CMK (cell line): Measurements from ENCODE around the gene ADAMTS2.
"Not testable (repeated sequence)": the region's sequence is repeated elsewhere in the genome, so short reads cannot be mapped to it uniquely, and the experiment has no call there.

Experiments
- DNase-seq: peaks from one replicate; pipeline ENCODE4 v3.0.0-alpha.2; 2010; ENCODE audit warnings: low read depth

The ADAMTS2 gene

GRCh38 chr5:179296150-179296821, 49.0 kb downstream of the ADAMTS2 start:
- no peak for DNase-seq

GRCh38 chr5:179295778-179296149, 49.5 kb downstream of the ADAMTS2 start:
- DNase-seq: no peak

- no peak for DNase-seq
Measured at GRCh38 chr5:179294891-179295777, 50.1 kb downstream of the ADAMTS2 start.

GRCh38 chr5:179294131-179294780, 51.0 kb downstream of the ADAMTS2 start:
- no peak for DNase-seq

GRCh38 chr5:179292681-179293635, 52.3 kb downstream of the ADAMTS2 start:
- no peak for DNase-seq

- no peak for DNase-seq
Measured at GRCh38 chr5:179292202-179292601, 53.1 kb downstream of the ADAMTS2 start.

- no peak for DNase-seq
Measured at GRCh38 chr5:179290681-179291540, 54.4 kb downstream of the ADAMTS2 start.

GRCh38 chr5:179289756-179290385, 55.4 kb downstream of the ADAMTS2 start:
- no peak for DNase-seq

- no peak for DNase-seq
Measured at GRCh38 chr5:179288809-179289185, 56.5 kb downstream of the ADAMTS2 start.

GRCh38 chr5:179288101-179288808, 57.0 kb downstream of the ADAMTS2 start:
- no peak for DNase-seq

GRCh38 chr5:179287631-179288030, 57.6 kb downstream of the ADAMTS2 start:
- no peak for DNase-seq

- DNase-seq: no peak
Measured at GRCh38 chr5:179287071-179287470, 58.2 kb downstream of the ADAMTS2 start.

GRCh38 chr5:179285776-179286162, 59.5 kb downstream of the ADAMTS2 start:
- not testable (repeated sequence) for DNase-seq

GRCh38 chr5:179284751-179285631, 60.3 kb downstream of the ADAMTS2 start:
- DNase-seq: no peak

- not testable (repeated sequence) for DNase-seq
Measured at GRCh38 chr5:179283908-179284307, 61.4 kb downstream of the ADAMTS2 start.

GRCh38 chr5:179281694-179282093, 63.6 kb downstream of the ADAMTS2 start:
- no peak for DNase-seq

GRCh38 chr5:179280095-179280490, 65.2 kb downstream of the ADAMTS2 start:
- DNase-seq: no peak

- DNase-seq: no peak
Measured at GRCh38 chr5:179279347-179280094, 65.7 kb downstream of the ADAMTS2 start.
